GM23338 (cell line): Measurements from ENCODE around the gene FARS2. TPM values are rescaled to one million over a fixed set of nuclear protein-coding genes. Genes with fewer than 3 reads are reported as not detected.

Experiments used
- ATAC-seq: fragments of 200-7000 bp; cut with Tn5 transposase; 3 replicates; pipeline ENCODE4 v1.9.1; 2020
- DNase-seq: peaks from one replicate; pipeline ENCODE4 v3.0.0-alpha.2; 2015; ENCODE audit warnings: low spot score
- H2AFZ ChIP-seq: fragments of 200-600 bp; sonication (generic); 2 replicates; pipeline ENCODE4 v1.8.0; 2016; ENCODE audit warnings: antibody characterized with exemption, mild to moderate bottlenecking, moderate library complexity
- H3F3A ChIP-seq: fragments of 200-600 bp; sonication (generic); replicated peaks from 2 replicates; pipeline ENCODE4 v1.8.0; 2017; ENCODE audit warnings: antibody characterized with exemption, mixed run types, low read depth
- H3K27ac ChIP-seq: fragments of 200-600 bp; sonication (generic); 2 replicates; pipeline ENCODE4 v1.6.1; 2016; ENCODE audit warnings: low read depth
- H3K27me3 ChIP-seq: fragments of 200-600 bp; sonication (generic); 2 replicates; pipeline ENCODE4 v1.8.0; 2016; ENCODE audit warnings: mild to moderate bottlenecking, mixed run types, moderate library complexity; ENCODE audit not compliant: insufficient read depth
- H3K36me3 ChIP-seq: fragments of 200-600 bp; sonication (generic); 2 replicates; pipeline ENCODE4 v1.8.0; 2016; ENCODE audit warnings: mild to moderate bottlenecking; ENCODE audit not compliant: insufficient read depth
- H3K4me1 ChIP-seq: fragments of 200-600 bp; sonication (generic); 2 replicates; pipeline ENCODE4 v1.8.0; 2016; ENCODE audit warnings: mild to moderate bottlenecking, moderate library complexity; ENCODE audit not compliant: insufficient read depth
- H3K4me2 ChIP-seq: fragments of 200-600 bp; sonication (generic); 2 replicates; pipeline ENCODE4 v1.7.1; 2017; ENCODE audit warnings: mixed run types
- H3K4me3 ChIP-seq: fragments of 200-600 bp; sonication (generic); 2 replicates; pipeline ENCODE4 v1.6.1; 2016; ENCODE audit warnings: mixed run types
- H3K79me2 ChIP-seq: fragments of 200-600 bp; sonication (generic); replicated peaks from 2 replicates; pipeline ENCODE4 v1.8.0; 2017; ENCODE audit warnings: mild to moderate bottlenecking; ENCODE audit not compliant: insufficient read depth
- H3K9me2 ChIP-seq: fragments of 200-600 bp; sonication (generic); 2 replicates; pipeline ENCODE4 v1.8.0; 2017; ENCODE audit not compliant: insufficient read depth
- H4K20me1 ChIP-seq: fragments of 200-600 bp; sonication (generic); replicated peaks from 2 replicates; pipeline ENCODE4 v1.8.0; 2017; ENCODE audit warnings: mild to moderate bottlenecking; ENCODE audit not compliant: insufficient read depth
- H3K27ac Mint-ChIP-seq: 2 replicates; pipeline ENCODE4 v1.8.0; 2020; ENCODE audit warnings: inconsistent platforms, mild to moderate bottlenecking, moderate library complexity, mixed read lengths
- H3K27me3 Mint-ChIP-seq: 3 replicates; pipeline ENCODE4 v1.8.0; 2022; ENCODE audit warnings: low read depth, mild to moderate bottlenecking, moderate library complexity, mixed read lengths, inconsistent platforms; ENCODE audit not compliant: insufficient read depth, poor library complexity
- H3K36me3 Mint-ChIP-seq: 3 replicates; pipeline ENCODE4 v1.8.0; 2021; ENCODE audit warnings: low read depth, mild to moderate bottlenecking, inconsistent platforms, moderate library complexity, mixed read lengths
- H3K4me1 Mint-ChIP-seq: 3 replicates; pipeline ENCODE4 v1.8.0; 2020; ENCODE audit warnings: mild to moderate bottlenecking, inconsistent platforms, mixed read lengths
- H3K4me3 Mint-ChIP-seq: 3 replicates; pipeline ENCODE4 v1.8.0; 2021; ENCODE audit warnings: moderate library complexity, mild to moderate bottlenecking, inconsistent platforms, mixed read lengths
- H3K9me3 Mint-ChIP-seq: 3 replicates; pipeline ENCODE4 v1.8.0; 2020; ENCODE audit warnings: moderate library complexity, mild to moderate bottlenecking, inconsistent platforms, mixed read lengths
- CREB1 ChIP-seq: fragments of 250-450 bp; sonication (Bioruptor Pico); IDR thresholded peaks from 2 replicates; pipeline ENCODE4 v1.5.0; 2020; ENCODE audit warnings: low read depth, mild to moderate bottlenecking, moderate library complexity
- EZH2 ChIP-seq: fragments of 200-600 bp; sonication (generic); IDR thresholded peaks from one replicate; pipeline ENCODE4 v1.8.0; 2017; ENCODE audit warnings: antibody characterized with exemption, mild to moderate bottlenecking, low read depth; ENCODE audit not compliant: unreplicated experiment
- EZH2phosphoT487 ChIP-seq: fragments of 200-600 bp; sonication (generic); IDR thresholded peaks from one replicate; pipeline ENCODE4 v1.8.1; 2018; ENCODE audit warnings: antibody characterized with exemption; ENCODE audit not compliant: unreplicated experiment
- JUNB ChIP-seq: IDR thresholded peaks from one replicate; pipeline ENCODE4 v1.6.1; 2016; ENCODE audit warnings: antibody characterized with exemption; ENCODE audit not compliant: unreplicated experiment
- NANOG ChIP-seq: IDR thresholded peaks from 2 replicates; pipeline ENCODE4 v1.6.1; 2016; ENCODE audit warnings: antibody characterized with exemption, borderline replicate concordance
- POLR2AphosphoS5 ChIP-seq: IDR thresholded peaks from 2 replicates; pipeline ENCODE4 v1.6.1; 2016; ENCODE audit warnings: antibody characterized with exemption, low read depth
- REST ChIP-seq: IDR thresholded peaks from one replicate; pipeline ENCODE4 v1.6.1; 2018; ENCODE audit warnings: antibody characterized with exemption; ENCODE audit not compliant: unreplicated experiment
- STAT1 ChIP-seq: IDR thresholded peaks from one replicate; pipeline ENCODE4 v1.6.1; 2016; ENCODE audit warnings: antibody characterized with exemption; ENCODE audit not compliant: unreplicated experiment
- ZNF331 ChIP-seq: fragments of 250-450 bp; sonication (Bioruptor Pico); IDR thresholded peaks from 2 replicates; pipeline ENCODE4 v1.5.0; 2020; ENCODE audit warnings: low read depth, mild to moderate bottlenecking, moderate library complexity
- ZNF462 ChIP-seq: fragments of 250-450 bp; sonication (Bioruptor Pico); IDR thresholded peaks from 2 replicates; pipeline ENCODE4 v1.5.0; 2020; ENCODE audit warnings: mild to moderate bottlenecking, moderate library complexity
- polyA plus RNA-seq: library from polyadenylated mRNA; unstranded; fragments of >200 nt; fragmentation: Nextera tagmentation; extraction: Ambion mirVana; gene quantifications from 2 replicates; pipeline ENCODE4 v1.2.1, GENCODE V29; 2016
- total RNA-seq: library from RNA; depleted of rRNA; stranded (reverse); fragments of >200 nt; shearing (Covaris generic); gene quantifications from 2 replicates; pipeline ENCODE4 v1.2.3, GENCODE V29; 2014

Gene FARS2
- total and polyA plus RNA-seq, 2 experiments from 2014 or later, result 7.6 to 19.0 TPM

GRCh38 chr6:5738211-5738610 lies 476.9 kb downstream of the FARS2 start:
- no peaks in the 10 kb centered on the region for H3K9me2 ChIP-seq
- DNase-seq (no peak), ATAC-seq (no peak)
- no peaks in the 10 kb centered on the region for H3K27me3 ChIP-seq
- H3F3A ChIP-seq, result no peaks in the 10 kb centered on the region
- H3K36me3 ChIP-seq, result no peaks in the 10 kb centered on the region
- H3K79me2 ChIP-seq, result no peaks in the 10 kb centered on the region
- H3K4me3 Mint-ChIP-seq, result no peak overlapping the region
- H3K9me3 Mint-ChIP-seq, result no peaks in the 10 kb centered on the region
- H3K27ac ChIP-seq, result no peak overlapping the region
- no peak for TF ChIP-seq STAT1
- TF ChIP-seq CREB1 (CRISPR knock-in tag), result no peak
- no peak for TF ChIP-seq JUNB
- TF ChIP-seq REST, result no peak
- no peak for TF ChIP-seq ZNF462 (CRISPR knock-in tag)
- no peak for TF ChIP-seq POLR2AphosphoS5
- TF ChIP-seq EZH2, result no peak
- TF ChIP-seq EZH2phosphoT487, result no peak
- no peak for TF ChIP-seq ZNF331
- TF ChIP-seq NANOG, result no peak
- H3K27ac Mint-ChIP-seq, result no peak overlapping the region
- no peaks in the 10 kb centered on the region for H3K4me1 ChIP-seq
- H3K4me2 ChIP-seq, result no peak overlapping the region
- H3K36me3 Mint-ChIP-seq, result no peaks in the 10 kb centered on the region
- no peaks in the 10 kb centered on the region for H4K20me1 ChIP-seq
- no peak overlapping the region for H3K4me3 ChIP-seq
- H3K27me3 Mint-ChIP-seq, result peaks cover 6% of the 10 kb centered on the region
- H2AFZ ChIP-seq, result no peak overlapping the region
- H3K4me1 Mint-ChIP-seq, result peaks cover 11% of the 10 kb centered on the region; the same call in 2 of the 3 replicates
